Stomach smooth muscle (tissue), 2 donors: ENCODE data around the gene MX2.
"Not testable (repeated sequence)": the region's sequence is repeated elsewhere in the genome, so short reads cannot be mapped to it uniquely, and the experiment has no call there.

Source experiments
- H3K27ac ChIP-seq: one replicate; pipeline ENCODE4 v1.7.0; 2013; ENCODE audit warnings: mild to moderate bottlenecking, low read length, inconsistent platforms
- H3K27me3 ChIP-seq, 2 donors: one replicate each; pipeline ENCODE4 v1.7.0; 2013; ENCODE audit warnings: low read length in 2 of 2; ENCODE audit not compliant: insufficient read depth in 2 of 2, control insufficient read depth in 1 of 2
- H3K36me3 ChIP-seq, 2 donors: one replicate each; pipeline ENCODE4 v1.7.0; 2013; ENCODE audit warnings: low read length in 2 of 2; ENCODE audit not compliant: control insufficient read depth in 2 of 2, insufficient read depth in 2 of 2
- H3K4me1 ChIP-seq: one replicate; pipeline ENCODE4 v1.7.0; 2013; ENCODE audit warnings: low read length; ENCODE audit not compliant: control insufficient read depth, insufficient read depth
- H3K4me3 ChIP-seq, 2 donors: one replicate each; pipeline ENCODE4 v1.7.0; 2013; ENCODE audit warnings: low read length in 2 of 2
- H3K9ac ChIP-seq, 2 donors: one replicate each; pipeline ENCODE4 v1.7.0; 2013; ENCODE audit warnings: low read length in 2 of 2, mild to moderate bottlenecking in 1 of 2
- H3K9me3 ChIP-seq, 2 donors: one replicate each; pipeline ENCODE4 v1.7.0; 2013; ENCODE audit warnings: low read length in 2 of 2; ENCODE audit not compliant: control insufficient read depth in 2 of 2
- donor health status: healthy.
- donor health status: Pancreatic carcinoma.

Gene MX2

GRCh38 chr21:41405321-41405720, 43.5 kb downstream of the MX2 start:
- H3K4me1 ChIP-seq = no peaks in the 10 kb centered on the region
- no peak overlapping the region for H3K27ac ChIP-seq
- H3K9me3 ChIP-seq = no peaks in the 10 kb centered on the region
- peaks cover 0 to 2% of the 10 kb centered on the region in 2 donors for H3K36me3 ChIP-seq
- H3K4me3 ChIP-seq = no peak overlapping the region
- H3K9ac ChIP-seq = no peak overlapping the region
- no peaks in the 10 kb centered on the region for H3K27me3 ChIP-seq

GRCh38 chr21:41406340-41406739, 44.5 kb downstream of the MX2 start:
- H3K9ac ChIP-seq = no peak overlapping the region
- H3K36me3 ChIP-seq = peaks cover 0 to 2% of the 10 kb centered on the region in 2 donors
- H3K9me3 ChIP-seq = no peaks in the 10 kb centered on the region
- H3K4me3 ChIP-seq = no peak overlapping the region
- H3K27ac ChIP-seq = no peak overlapping the region
- no peaks in the 10 kb centered on the region for H3K4me1 ChIP-seq
- no peaks in the 10 kb centered on the region for H3K27me3 ChIP-seq

DNA sequence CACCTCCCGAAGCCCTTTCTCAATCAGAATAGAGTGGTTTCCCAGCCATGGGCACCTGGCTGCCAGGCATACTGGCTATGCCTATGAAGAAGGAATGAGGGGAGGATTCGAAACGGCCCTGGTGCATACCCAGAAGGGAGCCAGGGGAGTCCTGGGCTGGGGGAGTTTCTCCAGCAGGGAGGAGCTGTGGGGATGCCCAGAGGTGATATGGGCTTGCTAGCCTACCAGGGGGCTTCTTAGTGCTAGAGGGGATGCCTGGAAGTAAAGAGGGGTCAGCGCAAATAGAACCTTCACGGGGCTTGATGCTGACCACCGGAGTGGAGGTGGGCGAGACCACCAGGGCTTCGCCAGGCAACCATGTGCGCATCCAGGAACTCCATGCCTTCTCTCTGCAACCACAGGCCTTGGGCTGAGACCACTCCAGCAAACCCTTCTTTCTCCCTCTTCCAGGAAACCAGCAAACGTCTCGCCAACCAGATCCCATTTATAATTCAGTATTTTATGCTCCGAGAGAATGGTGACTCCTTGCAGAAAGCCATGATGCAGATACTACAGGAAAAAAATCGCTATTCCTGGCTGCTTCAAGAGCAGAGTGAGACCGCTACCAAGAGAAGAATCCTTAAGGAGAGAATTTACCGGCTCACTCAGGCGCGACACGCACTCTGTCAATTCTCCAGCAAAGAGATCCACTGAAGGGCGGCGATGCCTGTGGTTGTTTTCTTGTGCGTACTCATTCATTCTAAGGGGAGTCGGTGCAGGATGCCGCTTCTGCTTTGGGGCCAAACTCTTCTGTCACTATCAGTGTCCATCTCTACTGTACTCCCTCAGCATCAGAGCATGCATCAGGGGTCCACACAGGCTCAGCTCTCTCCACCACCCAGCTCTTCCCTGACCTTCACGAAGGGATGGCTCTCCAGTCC, 46.0 kb downstream of the MX2 start:
- no peak overlapping the region for H3K9ac ChIP-seq
- peaks cover 0 to 2% of the 10 kb centered on the region in 2 donors for H3K27me3 ChIP-seq
- no peak overlapping the region for H3K27ac ChIP-seq
- H3K4me1 ChIP-seq = no peaks in the 10 kb centered on the region
- no peak overlapping the region for H3K4me3 ChIP-seq
- H3K36me3 ChIP-seq = peaks cover 0 to 2% of the 10 kb centered on the region in 2 donors
- H3K9me3 ChIP-seq = no peaks in the 10 kb centered on the region

DNA sequence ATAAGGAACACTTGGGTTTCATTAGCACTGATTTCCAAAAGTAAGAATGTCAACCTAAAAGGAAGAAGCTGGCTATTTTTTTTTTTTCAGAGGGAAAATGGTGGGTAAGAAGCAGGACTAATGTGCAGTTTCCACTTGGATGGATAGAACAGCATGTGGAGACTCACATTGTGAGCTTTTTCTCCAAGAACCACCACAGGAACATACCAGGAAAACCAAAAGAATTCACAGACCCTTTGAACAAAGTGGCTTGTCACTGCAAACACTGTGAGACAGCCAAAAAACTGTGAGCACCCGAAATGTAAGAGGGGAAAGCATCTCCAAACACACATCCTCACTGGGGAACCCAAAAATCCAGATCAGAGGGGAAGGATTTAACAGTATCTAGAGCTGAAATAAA, 48.5 kb downstream of the MX2 start:
- H3K4me3 ChIP-seq = no peak overlapping the region
- H3K27me3 ChIP-seq = peaks cover 0 to 2% of the 10 kb centered on the region in 2 donors
- no peaks in the 10 kb centered on the region for H3K36me3 ChIP-seq

GRCh38 chr21:41410767-41411448, 49.1 kb downstream of the MX2 start:
- Histone ChIP-seq H3K9ac (no peak overlapping the region), H3K27me3 (peaks cover 0 to 2% of the 10 kb centered on the region in 2 donors), H3K9me3 (no peaks in the 10 kb centered on the region), H3K27ac (no peak overlapping the region), H3K4me1 (no peaks in the 10 kb centered on the region), H3K36me3 (no peaks in the 10 kb centered on the region), H3K4me3 (no peak overlapping the region)

More for the DNA sequence above, 48.5 kb downstream of the MX2 start:
- no peak overlapping the region for H3K27ac ChIP-seq
- no peaks in the 10 kb centered on the region for H3K9me3 ChIP-seq
- no peak overlapping the region for H3K9ac ChIP-seq
- H3K4me1 ChIP-seq = no peaks in the 10 kb centered on the region

GRCh38 chr21:41411449-41412089, 49.7 kb downstream of the MX2 start:
- Histone ChIP-seq H3K9me3 (no peaks in the 10 kb centered on the region), H3K9ac (no peak overlapping the region), H3K4me1 (no peaks in the 10 kb centered on the region), H3K36me3 (no peaks in the 10 kb centered on the region), H3K4me3 (no peak overlapping the region), H3K27ac (no peak overlapping the region), H3K27me3 (peaks cover 0 to 2% of the 10 kb centered on the region in 2 donors)

DNA sequence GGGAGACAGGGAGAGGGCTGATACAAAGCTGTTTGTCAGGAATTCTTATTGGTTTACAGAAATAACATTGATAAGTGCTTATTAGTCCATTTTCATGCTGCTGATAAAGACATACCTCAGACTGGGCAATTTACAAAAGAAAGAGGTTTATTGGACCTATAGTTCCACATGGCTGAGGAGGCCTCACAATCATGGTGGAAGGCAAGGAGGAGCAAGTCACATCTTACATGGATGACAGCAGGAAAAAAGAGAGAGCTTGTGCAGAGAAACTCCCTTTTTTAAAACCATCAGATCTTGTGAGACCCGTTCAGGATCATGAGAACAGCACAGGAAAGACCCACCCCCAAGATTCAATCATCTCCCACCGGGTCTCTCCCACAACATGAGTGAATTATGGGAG, 55.7 kb downstream of the MX2 start:
- not testable (repeated sequence) for H3K27ac ChIP-seq, H3K4me3 ChIP-seq, H3K9me3 ChIP-seq, H3K36me3 ChIP-seq, H3K27me3 ChIP-seq, H3K9ac ChIP-seq
- peaks cover 10% of the 10 kb centered on the region for H3K4me1 ChIP-seq

DNA sequence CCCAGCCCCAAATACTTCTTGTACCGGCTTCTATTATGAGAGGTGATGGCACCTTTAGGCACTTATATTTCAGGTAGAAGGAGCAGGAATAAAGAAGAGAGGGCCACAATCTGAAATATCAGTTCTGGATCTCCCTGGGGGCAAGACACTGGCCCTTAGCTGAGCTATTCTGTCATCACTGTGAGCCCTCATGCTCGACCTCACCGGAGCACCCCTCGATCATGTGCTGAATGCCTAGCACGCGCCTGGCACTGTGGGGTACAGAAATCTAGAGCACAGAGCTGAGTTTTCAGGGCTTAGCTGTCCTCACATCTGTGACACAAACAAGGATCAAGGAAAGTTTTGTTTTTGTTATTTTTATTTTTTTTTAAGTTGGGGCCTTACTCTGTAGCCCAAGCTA, 56.6 kb downstream of the MX2 start:
- Histone ChIP-seq H3K9me3 (no peaks in the 10 kb centered on the region), H3K27ac (no peak overlapping the region)

GRCh38 chr21:41418956-41419680, 57.3 kb downstream of the MX2 start:
- no peaks in the 10 kb centered on the region for H3K27me3 ChIP-seq
- peak overlapping the region; percentile 11 for H3K27ac ChIP-seq
- H3K9ac ChIP-seq = no peak overlapping the region
- H3K36me3 ChIP-seq = no peaks in the 10 kb centered on the region
- H3K4me1 ChIP-seq = peaks cover 10% of the 10 kb centered on the region
- no peak overlapping the region for H3K4me3 ChIP-seq
- no peaks in the 10 kb centered on the region for H3K9me3 ChIP-seq

More for the DNA sequence above, 56.6 kb downstream of the MX2 start:
- Histone ChIP-seq H3K4me1 (peaks cover 10% of the 10 kb centered on the region), H3K27me3 (no peaks in the 10 kb centered on the region), H3K4me3 (no peak overlapping the region), H3K36me3 (no peaks in the 10 kb centered on the region), H3K9ac (no peak overlapping the region)
